IMR-90 (cell line): ENCODE results near the gene PRLR.

ENCODE experiments used
- CEBPB ChIP-seq: IDR thresholded peaks from 2 replicates; pipeline ENCODE4 v1.6.1; 2012; ENCODE audit warnings: low read depth, low read length, improper control_type of control experiment
- CHD1 ChIP-seq: IDR thresholded peaks from 2 replicates; pipeline ENCODE4 v1.6.1; 2012; ENCODE audit warnings: low read depth, low read length, improper control_type of control experiment
- FOS ChIP-seq: fragments of 150-350 bp; IDR thresholded peaks from 2 replicates; pipeline ENCODE4 v1.6.1; 2016; ENCODE audit warnings: low read depth, low read length
- MAFK ChIP-seq: IDR thresholded peaks from 2 replicates; pipeline ENCODE4 v1.6.1; 2012; ENCODE audit warnings: low read depth, low read length, improper control_type of control experiment
- MXI1 ChIP-seq: IDR thresholded peaks from 2 replicates; pipeline ENCODE4 v1.6.1; 2012; ENCODE audit warnings: low read depth, mild to moderate bottlenecking, low read length, moderate library complexity, borderline replicate concordance
- POLR2A ChIP-seq: IDR thresholded peaks from 2 replicates; pipeline ENCODE4 v1.6.1; 2012; ENCODE audit warnings: mild to moderate bottlenecking, low read depth, low read length
- RAD21 ChIP-seq: IDR thresholded peaks from 2 replicates; pipeline ENCODE4 v1.6.1; 2012; ENCODE audit warnings: low read length, improper control_type of control experiment
- RCOR1 ChIP-seq: IDR thresholded peaks from 2 replicates; pipeline ENCODE4 v1.6.1; 2012; ENCODE audit warnings: mild to moderate bottlenecking, low read length, improper control_type of control experiment; ENCODE audit not compliant: insufficient replicate concordance
- RFX5 ChIP-seq: IDR thresholded peaks from 2 replicates; pipeline ENCODE4 v1.8.0; 2012; ENCODE audit warnings: low read depth, mild to moderate bottlenecking, low read length, moderate library complexity
- USF2 ChIP-seq: fragments of 150-350 bp; IDR thresholded peaks from 2 replicates; pipeline ENCODE4 v1.6.1; 2017; ENCODE audit warnings: mild to moderate bottlenecking, antibody characterized with exemption, low read length, low read depth
- TF ChIP-seq, protein P1 (sequence below): conservative IDR thresholded peaks from 2 replicates; pipeline ENCODE4 v1.5.1; 2012; ENCODE audit warnings: mild to moderate bottlenecking, low read depth, low read length, improper control_type of control experiment
- TF ChIP-seq, protein P2 (sequence below): fragments of 150-350 bp; IDR thresholded peaks from 2 replicates; pipeline ENCODE4 v1.6.1; 2016; ENCODE audit warnings: low read depth, mild to moderate bottlenecking, low read length, moderate library complexity, borderline replicate concordance

DNA sequence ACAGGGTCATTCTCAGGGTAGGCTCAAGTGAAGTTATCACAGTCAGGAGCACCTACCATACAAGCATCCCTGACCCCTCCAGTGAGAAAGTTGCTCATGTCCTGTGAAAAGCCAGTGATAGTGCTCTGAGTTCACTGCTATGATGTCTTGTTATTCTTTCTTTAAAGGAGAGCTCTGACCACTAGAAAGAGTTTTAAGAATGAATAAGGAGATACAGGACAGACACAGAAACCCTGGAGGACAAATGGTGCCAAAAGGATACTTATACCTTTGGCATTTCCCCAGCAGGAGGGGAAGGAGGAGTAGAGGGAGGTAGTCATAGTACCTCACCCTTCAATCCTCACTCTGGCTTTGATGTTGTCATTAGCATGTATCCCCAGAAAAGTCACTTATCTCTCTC lies 98.6 kb downstream of the PRLR start:
- no peak for TF ChIP-seq RCOR1
- TF ChIP-seq USF2, result no peak
- TF ChIP-seq, protein P1, sequence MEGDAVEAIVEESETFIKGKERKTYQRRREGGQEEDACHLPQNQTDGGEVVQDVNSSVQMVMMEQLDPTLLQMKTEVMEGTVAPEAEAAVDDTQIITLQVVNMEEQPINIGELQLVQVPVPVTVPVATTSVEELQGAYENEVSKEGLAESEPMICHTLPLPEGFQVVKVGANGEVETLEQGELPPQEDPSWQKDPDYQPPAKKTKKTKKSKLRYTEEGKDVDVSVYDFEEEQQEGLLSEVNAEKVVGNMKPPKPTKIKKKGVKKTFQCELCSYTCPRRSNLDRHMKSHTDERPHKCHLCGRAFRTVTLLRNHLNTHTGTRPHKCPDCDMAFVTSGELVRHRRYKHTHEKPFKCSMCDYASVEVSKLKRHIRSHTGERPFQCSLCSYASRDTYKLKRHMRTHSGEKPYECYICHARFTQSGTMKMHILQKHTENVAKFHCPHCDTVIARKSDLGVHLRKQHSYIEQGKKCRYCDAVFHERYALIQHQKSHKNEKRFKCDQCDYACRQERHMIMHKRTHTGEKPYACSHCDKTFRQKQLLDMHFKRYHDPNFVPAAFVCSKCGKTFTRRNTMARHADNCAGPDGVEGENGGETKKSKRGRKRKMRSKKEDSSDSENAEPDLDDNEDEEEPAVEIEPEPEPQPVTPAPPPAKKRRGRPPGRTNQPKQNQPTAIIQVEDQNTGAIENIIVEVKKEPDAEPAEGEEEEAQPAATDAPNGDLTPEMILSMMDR, result no peak
- no peak for TF ChIP-seq RFX5
- TF ChIP-seq POLR2A, result no peak
- TF ChIP-seq RAD21, result no peak
- no peak for TF ChIP-seq FOS
- TF ChIP-seq, protein P2, sequence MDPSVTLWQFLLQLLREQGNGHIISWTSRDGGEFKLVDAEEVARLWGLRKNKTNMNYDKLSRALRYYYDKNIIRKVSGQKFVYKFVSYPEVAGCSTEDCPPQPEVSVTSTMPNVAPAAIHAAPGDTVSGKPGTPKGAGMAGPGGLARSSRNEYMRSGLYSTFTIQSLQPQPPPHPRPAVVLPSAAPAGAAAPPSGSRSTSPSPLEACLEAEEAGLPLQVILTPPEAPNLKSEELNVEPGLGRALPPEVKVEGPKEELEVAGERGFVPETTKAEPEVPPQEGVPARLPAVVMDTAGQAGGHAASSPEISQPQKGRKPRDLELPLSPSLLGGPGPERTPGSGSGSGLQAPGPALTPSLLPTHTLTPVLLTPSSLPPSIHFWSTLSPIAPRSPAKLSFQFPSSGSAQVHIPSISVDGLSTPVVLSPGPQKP, result no peak
- TF ChIP-seq MAFK, result no peak
- TF ChIP-seq CEBPB, result no peak
- no peak for TF ChIP-seq CHD1
- no peak for TF ChIP-seq MXI1
